Colonic mucosa (tissue), 4 donors: ENCODE results near the gene EPHA8. TPM values are rescaled to one million over a fixed set of nuclear protein-coding genes. Genes with fewer than 3 reads are reported as not detected.

Experiments
- DNase-seq: peaks from one replicate; pipeline ENCODE4 v3.0.0-alpha.2; 2020
- H3K27ac ChIP-seq: fragments of 200-600 bp; one replicate; pipeline ENCODE4 v1.8.0; 2021
- H3K27me3 ChIP-seq: fragments of 200-600 bp; one replicate; pipeline ENCODE4 v1.8.0; 2021
- H3K36me3 ChIP-seq: fragments of 200-600 bp; one replicate; pipeline ENCODE4 v1.8.0; 2021
- H3K4me1 ChIP-seq: fragments of 200-600 bp; one replicate; pipeline ENCODE4 v1.8.0; 2021; ENCODE audit warnings: mild to moderate bottlenecking
- H3K4me3 ChIP-seq: fragments of 200-600 bp; one replicate; pipeline ENCODE4 v1.8.0; 2021
- H3K9ac ChIP-seq, 2 donors: one replicate each; pipeline ENCODE4 v1.7.0; 2013; ENCODE audit warnings: control low read depth in 2 of 2, low read depth in 2 of 2, low read length in 2 of 2
- H3K9me3 ChIP-seq: fragments of 200-600 bp; one replicate; pipeline ENCODE4 v1.8.0; 2021
- intact Hi-C: fragments of 100-400 bp; cut with DNase I; formaldehyde crosslinking; loops from one replicate; pipeline ENCODE4 v1.14.1; 2022
- total RNA-seq, 2 donors: library from RNA; stranded (reverse); fragmentation: NEBNext Ultra II Directional in 1 of 2; extraction: Animal tissue kit (Norgen Biotek cat#: 25700) in 1 of 2; gene quantifications; one replicate each; pipeline ENCODE4 v1.2.1, GENCODE V29; 2021
- TF ChIP-seq, protein P1 (sequence below): fragments of 200-600 bp; IDR thresholded peaks from one replicate; pipeline ENCODE4 v1.8.0; 2022; ENCODE audit warnings: antibody characterized with exemption, mild to moderate bottlenecking
- donor health status: healthy.
- donor health status: DM: no; HTN: no; CAD: no.
- donor health status: DM: no; HTN: no; CAD: no.

Gene EPHA8
- total RNA-seq, 2 donors from 2014 or later: not detected

GRCh38 chr1:22626237-22627157, 63.2 kb downstream of the EPHA8 start:
- no peaks in the 10 kb centered on the region for H3K36me3 ChIP-seq
- H3K4me1 ChIP-seq: no peaks in the 10 kb centered on the region
- H3K27ac ChIP-seq: no peak overlapping the region
- peaks cover 8% of the 10 kb centered on the region for H3K27me3 ChIP-seq
- no peak overlapping the region for H3K4me3 ChIP-seq
- H3K9me3 ChIP-seq: no peaks in the 10 kb centered on the region
- no peak overlapping the region for H3K9ac ChIP-seq
- TF ChIP-seq, protein P1, sequence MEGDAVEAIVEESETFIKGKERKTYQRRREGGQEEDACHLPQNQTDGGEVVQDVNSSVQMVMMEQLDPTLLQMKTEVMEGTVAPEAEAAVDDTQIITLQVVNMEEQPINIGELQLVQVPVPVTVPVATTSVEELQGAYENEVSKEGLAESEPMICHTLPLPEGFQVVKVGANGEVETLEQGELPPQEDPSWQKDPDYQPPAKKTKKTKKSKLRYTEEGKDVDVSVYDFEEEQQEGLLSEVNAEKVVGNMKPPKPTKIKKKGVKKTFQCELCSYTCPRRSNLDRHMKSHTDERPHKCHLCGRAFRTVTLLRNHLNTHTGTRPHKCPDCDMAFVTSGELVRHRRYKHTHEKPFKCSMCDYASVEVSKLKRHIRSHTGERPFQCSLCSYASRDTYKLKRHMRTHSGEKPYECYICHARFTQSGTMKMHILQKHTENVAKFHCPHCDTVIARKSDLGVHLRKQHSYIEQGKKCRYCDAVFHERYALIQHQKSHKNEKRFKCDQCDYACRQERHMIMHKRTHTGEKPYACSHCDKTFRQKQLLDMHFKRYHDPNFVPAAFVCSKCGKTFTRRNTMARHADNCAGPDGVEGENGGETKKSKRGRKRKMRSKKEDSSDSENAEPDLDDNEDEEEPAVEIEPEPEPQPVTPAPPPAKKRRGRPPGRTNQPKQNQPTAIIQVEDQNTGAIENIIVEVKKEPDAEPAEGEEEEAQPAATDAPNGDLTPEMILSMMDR: no peak
- intact Hi-C loops: no loop called here
- no peak for DNase-seq

GRCh38 chr1:22627331-22627730, 64.0 kb downstream of the EPHA8 start:
- H3K9ac ChIP-seq: no peak overlapping the region
- H3K4me1 ChIP-seq: no peaks in the 10 kb centered on the region
- no peak overlapping the region for H3K4me3 ChIP-seq
- TF ChIP-seq, protein P1: no peak
- no peaks in the 10 kb centered on the region for H3K36me3 ChIP-seq
- DNase-seq: no peak
- H3K9me3 ChIP-seq: no peaks in the 10 kb centered on the region
- peaks cover 8% of the 10 kb centered on the region for H3K27me3 ChIP-seq
- intact Hi-C loops: no loop called here
- no peak overlapping the region for H3K27ac ChIP-seq

- DNase-seq: no peak
- intact Hi-C loops: no loop called here
- no peaks in the 10 kb centered on the region for H3K9me3 ChIP-seq
- TF ChIP-seq, protein P1: no peak
- no peaks in the 10 kb centered on the region for H3K36me3 ChIP-seq
- H3K9ac ChIP-seq: no peak overlapping the region
- H3K27ac ChIP-seq: no peak overlapping the region
- peaks cover 8% of the 10 kb centered on the region for H3K27me3 ChIP-seq
- no peak overlapping the region for H3K4me3 ChIP-seq
- no peaks in the 10 kb centered on the region for H3K4me1 ChIP-seq
Observed at GRCh38 chr1:22628698-22629444, 65.6 kb downstream of the EPHA8 start.

- Histone ChIP-seq H3K27me3 (peaks cover 8% of the 10 kb centered on the region), H3K9ac (no peak overlapping the region), H3K4me1 (no peaks in the 10 kb centered on the region), H3K9me3 (no peaks in the 10 kb centered on the region), H3K27ac (no peak overlapping the region), H3K4me3 (no peak overlapping the region), H3K36me3 (no peaks in the 10 kb centered on the region)
- intact Hi-C loops: no loop called here
- DNase-seq: no peak
- TF ChIP-seq, protein P1: no peak
Observed at GRCh38 chr1:22629886-22630285, 66.6 kb downstream of the EPHA8 start.

DNA sequence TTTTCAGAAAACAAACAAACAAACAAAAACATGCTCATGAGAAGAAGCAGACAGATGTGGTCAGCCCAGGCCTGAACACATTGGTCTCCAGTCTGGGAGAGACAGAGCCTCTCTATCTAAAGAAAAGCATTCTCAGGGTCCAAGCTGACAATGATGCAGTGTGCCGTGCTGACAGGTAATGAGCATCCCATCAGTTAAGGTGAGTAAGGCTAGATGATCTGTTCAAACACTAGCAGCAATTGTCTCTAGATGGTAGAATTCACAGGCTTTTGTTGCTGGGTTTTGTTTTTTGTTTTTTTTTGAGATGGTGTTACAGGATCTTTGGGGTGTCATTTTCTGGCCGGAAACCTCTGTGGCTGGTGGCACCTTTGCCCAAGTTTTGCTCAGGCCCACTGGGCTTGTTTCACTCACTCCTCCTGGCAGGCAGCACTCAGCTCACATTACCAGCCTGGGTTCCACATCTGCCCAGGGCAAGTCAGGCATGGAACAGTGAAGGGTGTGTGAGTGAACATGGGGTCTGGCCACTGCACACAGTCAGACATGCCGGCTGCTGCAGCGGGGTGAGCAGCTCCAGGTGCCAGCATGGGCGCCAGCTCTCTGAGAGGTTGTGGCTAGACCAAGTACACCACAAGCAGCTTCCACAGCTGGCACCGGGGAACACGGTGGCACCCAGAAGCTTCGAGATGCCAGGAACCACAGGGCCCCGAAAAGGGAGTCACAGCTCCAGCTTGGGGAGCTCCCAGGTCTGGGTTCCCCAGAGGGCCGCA, 70.6 kb downstream of the EPHA8 start:
- H3K4me3 ChIP-seq: no peak overlapping the region
- H3K27ac ChIP-seq: no peak overlapping the region
- TF ChIP-seq, protein P1: no peak
- H3K9me3 ChIP-seq: no peaks in the 10 kb centered on the region
- no peak overlapping the region for H3K9ac ChIP-seq
- H3K27me3 ChIP-seq: no peaks in the 10 kb centered on the region
- H3K36me3 ChIP-seq: no peaks in the 10 kb centered on the region
- no peak for DNase-seq
- intact Hi-C loops: no loop called here
- no peaks in the 10 kb centered on the region for H3K4me1 ChIP-seq
